HG03108 (cell line): ENCODE measurements around the gene RAB18.
A peak's percentile ranks its signal among the peaks of the same experiment; 100 is the strongest.
"Not testable (repeated sequence)": the region's sequence is repeated elsewhere in the genome, so short reads cannot be mapped to it uniquely, and the experiment has no call there.

ENCODE experiments used
- ATAC-seq: cut with Tn5 transposase; IDR thresholded peaks from one replicate; pipeline ENCODE4 v1.9.1; 2021; ENCODE audit warnings: moderate library complexity; ENCODE audit not compliant: unreplicated experiment

Gene RAB18

GRCh38 chr10:27504007-27504807, at the start of gene RAB18:
Gene RAB18, plus strand, starts transcription at chr10:27504304. Its CDS starts 66 bp downstream, at chr10:27504370.
- ATAC-seq, result peak; percentile 98

- ATAC-seq, result no peak
Measured at GRCh38 chr10:27454837-27455236, 49.3 kb upstream of the RAB18 start.

GRCh38 chr10:27457261-27457945, 46.7 kb upstream of the RAB18 start:
- no peak for ATAC-seq

- ATAC-seq, result no peak
Measured at GRCh38 chr10:27457966-27458365, 46.1 kb upstream of the RAB18 start.

GRCh38 chr10:27461312-27461711, 42.8 kb upstream of the RAB18 start:
- no peak for ATAC-seq

GRCh38 chr10:27463961-27464360, 40.1 kb upstream of the RAB18 start:
- no peak for ATAC-seq

- ATAC-seq, result peak; percentile 77
Measured at GRCh38 chr10:27464993-27465392, 39.1 kb upstream of the RAB18 start.

GRCh38 chr10:27465596-27465995, 38.5 kb upstream of the RAB18 start:
- ATAC-seq, result not testable (repeated sequence)

- no peak for ATAC-seq
Measured at GRCh38 chr10:27470885-27471284, 33.2 kb upstream of the RAB18 start.

GRCh38 chr10:27474741-27475140, 29.4 kb upstream of the RAB18 start:
- no peak for ATAC-seq

- ATAC-seq, result no peak
Measured at GRCh38 chr10:27479016-27479415, 25.1 kb upstream of the RAB18 start.

- ATAC-seq, result no peak
Measured at GRCh38 chr10:27481486-27481885, 22.6 kb upstream of the RAB18 start.

GRCh38 chr10:27482984-27483956, 20.8 kb upstream of the RAB18 start:
- ATAC-seq, result no peak

- no peak for ATAC-seq
Measured at GRCh38 chr10:27485368-27485767, 18.7 kb upstream of the RAB18 start.

- ATAC-seq, result no peak
Measured at GRCh38 chr10:27485986-27486385, 18.1 kb upstream of the RAB18 start.

GRCh38 chr10:27490807-27491206, 13.3 kb upstream of the RAB18 start:
- no peak for ATAC-seq

- no peak for ATAC-seq
Measured at GRCh38 chr10:27494116-27494805, 9.8 kb upstream of the RAB18 start.

GRCh38 chr10:27496137-27496536, 8.0 kb upstream of the RAB18 start:
- ATAC-seq, result no peak

- no peak for ATAC-seq
Measured at GRCh38 chr10:27500096-27500495, 4.0 kb upstream of the RAB18 start.

- no peak for ATAC-seq
Measured at GRCh38 chr10:27500886-27501285, 3.2 kb upstream of the RAB18 start.
